Mucosa of descending colon (tissue), 3 donors: ENCODE measurements around the gene RAE1. TPM values are rescaled to one million over a fixed set of nuclear protein-coding genes. Genes with fewer than 3 reads are reported as not detected.

ENCODE experiments used
- ATAC-seq: fragments of 200-7000 bp; cut with Tn5 transposase; one replicate; pipeline ENCODE4 v1.9.1; 2020; ENCODE audit warnings: mild to moderate bottlenecking, moderate library complexity
- DNase-seq, 3 donors: peaks; one replicate each; pipeline ENCODE4 v3.0.0-alpha.2; 2020
- H3K36me3 ChIP-seq: fragments of 200-600 bp; one replicate; pipeline ENCODE4 v1.8.0; 2021; ENCODE audit warnings: low read depth, mild to moderate bottlenecking
- H3K4me1 ChIP-seq: fragments of 200-600 bp; one replicate; pipeline ENCODE4 v1.8.0; 2021; ENCODE audit warnings: low read depth, mild to moderate bottlenecking
- H3K4me3 ChIP-seq: fragments of 200-600 bp; one replicate; pipeline ENCODE4 v1.8.0; 2021; ENCODE audit warnings: mild to moderate bottlenecking
- H3K9me3 ChIP-seq: fragments of 200-600 bp; one replicate; pipeline ENCODE4 v1.8.0; 2021; ENCODE audit warnings: mild to moderate bottlenecking
- intact Hi-C, 2 donors: fragments of 100-400 bp; cut with DNase I in 1 of 2; cut with micrococcal nuclease in 1 of 2; formaldehyde crosslinking; loops; one replicate each; pipeline versions ENCODE4 v1.11.0 to v1.11.1; 2022; cut with DNase I, micrococcal nuclease
- total RNA-seq, 3 donors: library from RNA; stranded (reverse); fragmentation: NEBNext Ultra II Directional in 2 of 3; extraction: Animal tissue kit (Norgen Biotek cat#: 25700) in 2 of 3; gene quantifications; one replicate each; pipeline versions ENCODE4 v1.2.1 to v1.2.4, GENCODE V29; 2021 to 2023
- TF ChIP-seq, protein P1 (sequence below): fragments of 200-600 bp; IDR thresholded peaks from one replicate; pipeline ENCODE4 v1.8.0; 2022; ENCODE audit warnings: antibody characterized with exemption, mild to moderate bottlenecking
- donor health status: DM: no; HTN: no; CAD: no; lungs with moderate emphysema.
- donor health status: DM: no; HTN: no; CAD: no.
- donor health status: DM: no; HTN: yes; CAD: no.

RAE1 gene
- total RNA-seq, 3 donors from 2014 or later: 17.6 to 21.0 (median 19.9) TPM

DNA sequence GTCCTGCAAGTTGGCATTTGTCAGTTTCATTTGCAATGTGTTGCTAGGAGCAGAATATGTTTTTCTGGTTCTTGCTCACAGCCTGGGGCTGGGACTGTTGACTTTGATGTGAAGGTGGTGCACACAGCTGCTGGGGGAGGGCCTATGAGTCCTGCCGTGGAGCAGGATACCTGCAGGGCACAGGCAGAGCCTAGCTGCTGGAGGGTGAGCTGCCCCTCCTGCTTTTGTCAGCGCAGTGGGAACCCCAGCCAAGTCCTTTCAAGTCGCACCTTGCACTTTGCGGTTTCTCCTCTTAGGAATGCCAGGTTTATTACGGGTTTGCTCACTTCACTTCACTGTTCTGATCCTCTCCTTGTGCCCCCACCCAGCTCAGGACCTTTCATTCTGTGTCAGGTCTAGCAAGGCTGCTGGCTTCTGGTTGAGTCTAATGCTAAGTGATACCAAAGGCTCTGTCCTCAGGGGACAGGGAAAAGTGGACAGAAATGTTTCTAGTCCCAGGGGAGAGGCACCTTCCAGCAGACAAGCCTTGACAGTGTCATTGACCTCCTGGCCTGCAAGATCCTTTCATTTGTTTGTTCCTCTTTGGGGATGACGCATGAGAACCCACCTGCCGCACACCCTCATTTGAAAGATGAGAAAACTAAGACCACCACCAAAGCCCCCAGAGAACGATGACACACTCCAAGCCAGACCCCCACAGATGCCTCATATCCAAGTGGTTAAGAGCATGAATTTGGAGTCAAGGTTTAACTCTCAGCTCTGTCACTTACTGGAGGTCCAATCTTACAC is 24.2 kb upstream of the RAE1 start:
- Histone ChIP-seq H3K36me3 (no peaks in the 10 kb centered on the region), H3K9me3 (no peaks in the 10 kb centered on the region), H3K4me1 (peaks cover 5% of the 10 kb centered on the region), H3K4me3 (no peak overlapping the region)
- DNase-seq: peak; percentile 34 to 73 (median 52)
- intact Hi-C loops: no loop called here
- TF ChIP-seq, protein P1, sequence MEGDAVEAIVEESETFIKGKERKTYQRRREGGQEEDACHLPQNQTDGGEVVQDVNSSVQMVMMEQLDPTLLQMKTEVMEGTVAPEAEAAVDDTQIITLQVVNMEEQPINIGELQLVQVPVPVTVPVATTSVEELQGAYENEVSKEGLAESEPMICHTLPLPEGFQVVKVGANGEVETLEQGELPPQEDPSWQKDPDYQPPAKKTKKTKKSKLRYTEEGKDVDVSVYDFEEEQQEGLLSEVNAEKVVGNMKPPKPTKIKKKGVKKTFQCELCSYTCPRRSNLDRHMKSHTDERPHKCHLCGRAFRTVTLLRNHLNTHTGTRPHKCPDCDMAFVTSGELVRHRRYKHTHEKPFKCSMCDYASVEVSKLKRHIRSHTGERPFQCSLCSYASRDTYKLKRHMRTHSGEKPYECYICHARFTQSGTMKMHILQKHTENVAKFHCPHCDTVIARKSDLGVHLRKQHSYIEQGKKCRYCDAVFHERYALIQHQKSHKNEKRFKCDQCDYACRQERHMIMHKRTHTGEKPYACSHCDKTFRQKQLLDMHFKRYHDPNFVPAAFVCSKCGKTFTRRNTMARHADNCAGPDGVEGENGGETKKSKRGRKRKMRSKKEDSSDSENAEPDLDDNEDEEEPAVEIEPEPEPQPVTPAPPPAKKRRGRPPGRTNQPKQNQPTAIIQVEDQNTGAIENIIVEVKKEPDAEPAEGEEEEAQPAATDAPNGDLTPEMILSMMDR: no peak
- ATAC-seq: peak; percentile 93

DNA sequence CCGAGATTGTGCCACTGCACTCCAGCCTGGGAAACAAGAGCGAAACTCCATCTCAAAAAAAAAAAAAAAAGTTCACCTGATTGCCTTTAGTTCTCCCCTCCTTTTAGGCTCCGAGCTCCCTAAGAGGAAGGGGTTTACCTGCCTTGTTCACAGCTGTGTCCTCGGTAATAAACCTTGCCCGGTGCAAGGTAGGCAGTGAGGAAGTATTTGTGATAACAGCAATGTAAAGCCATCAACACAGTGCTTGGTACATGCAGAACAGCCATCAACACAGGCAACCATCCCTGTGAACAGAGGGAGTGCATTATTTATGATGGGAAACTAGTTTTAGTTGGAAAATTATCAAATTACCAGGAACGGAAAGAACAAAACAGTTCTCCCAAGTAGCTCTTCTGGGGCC is 23.2 kb upstream of the RAE1 start:
- Histone ChIP-seq H3K4me3 (no peak overlapping the region), H3K36me3 (no peaks in the 10 kb centered on the region), H3K4me1 (peaks cover 5% of the 10 kb centered on the region), H3K9me3 (no peaks in the 10 kb centered on the region)
- DNase-seq (no peak), ATAC-seq (no peak)
- intact Hi-C loops: no loop called here
- TF ChIP-seq, protein P1: no peak

DNA sequence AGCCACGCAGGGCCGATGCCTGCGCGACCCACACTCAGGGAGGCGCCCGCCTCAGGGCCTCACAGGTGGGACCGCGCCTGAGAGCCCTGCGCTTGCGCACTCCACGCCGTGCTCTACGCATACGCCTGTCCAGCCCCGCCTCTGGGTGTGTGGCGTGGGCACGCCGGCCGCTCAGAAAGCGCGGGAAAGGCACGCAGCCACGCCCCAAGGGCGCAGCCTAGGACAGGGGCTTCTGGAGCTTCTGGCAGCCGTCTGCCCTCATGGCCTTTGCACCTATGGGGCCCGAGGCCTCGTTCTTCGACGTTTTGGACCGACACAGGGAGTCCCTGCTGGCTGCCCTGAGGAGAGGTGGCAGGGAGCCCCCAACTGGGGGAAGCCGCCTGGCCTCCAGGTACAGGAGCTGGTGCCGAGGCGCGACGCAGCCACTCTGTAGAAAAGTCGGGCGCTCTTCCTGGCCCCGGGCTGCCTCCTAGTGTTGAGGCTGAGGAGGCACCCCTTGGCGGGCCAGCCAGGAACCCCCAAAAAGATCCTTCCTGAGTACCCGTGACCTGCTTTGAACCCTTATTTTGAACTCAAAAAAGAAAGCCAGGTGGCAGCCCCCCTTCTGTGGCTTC is 21.3 kb upstream of the RAE1 start, which contains the start of gene SPO11:
SPO11 (plus strand) TSS at position 196 of the 614 bp plus-strand sequence; CDS start at position 261, 65 bp downstream.
- Histone ChIP-seq H3K9me3 (no peaks in the 10 kb centered on the region), H3K4me3 (no peak within 1 kb of the TSS), H3K36me3 (no peaks in the 10 kb centered on the region), H3K4me1 (peaks cover 5% of the 10 kb centered on the region)
- ATAC-seq: no peak
- DNase-seq: no peak
- TF ChIP-seq, protein P1: no peak
- intact Hi-C loops: no loop called here

DNA sequence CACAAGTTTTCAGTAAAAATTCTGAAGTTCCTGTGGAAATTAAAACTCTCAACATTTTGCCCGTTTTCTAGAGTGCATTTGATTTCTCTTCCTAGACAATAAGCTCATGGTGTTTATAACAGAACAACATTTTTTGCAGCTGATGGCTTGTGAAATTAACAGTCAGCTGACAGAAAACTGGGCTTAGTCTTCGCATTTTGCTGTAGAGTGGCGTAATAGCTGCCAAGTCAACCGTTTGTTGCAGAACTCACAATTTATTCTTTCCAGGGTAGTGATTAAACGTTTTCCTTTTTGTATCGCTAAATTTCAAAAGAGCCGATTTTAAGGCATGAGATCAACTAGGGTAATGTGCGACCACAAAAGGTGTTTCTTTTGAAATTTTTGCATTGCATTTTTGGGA is 20.1 kb upstream of the RAE1 start:
- Histone ChIP-seq H3K4me1 (peaks cover 5% of the 10 kb centered on the region), H3K9me3 (no peaks in the 10 kb centered on the region), H3K4me3 (no peak overlapping the region), H3K36me3 (no peaks in the 10 kb centered on the region)
- ATAC-seq (no peak), DNase-seq (no peak)
- TF ChIP-seq, protein P1: no peak
- intact Hi-C loops: no loop called here

DNA sequence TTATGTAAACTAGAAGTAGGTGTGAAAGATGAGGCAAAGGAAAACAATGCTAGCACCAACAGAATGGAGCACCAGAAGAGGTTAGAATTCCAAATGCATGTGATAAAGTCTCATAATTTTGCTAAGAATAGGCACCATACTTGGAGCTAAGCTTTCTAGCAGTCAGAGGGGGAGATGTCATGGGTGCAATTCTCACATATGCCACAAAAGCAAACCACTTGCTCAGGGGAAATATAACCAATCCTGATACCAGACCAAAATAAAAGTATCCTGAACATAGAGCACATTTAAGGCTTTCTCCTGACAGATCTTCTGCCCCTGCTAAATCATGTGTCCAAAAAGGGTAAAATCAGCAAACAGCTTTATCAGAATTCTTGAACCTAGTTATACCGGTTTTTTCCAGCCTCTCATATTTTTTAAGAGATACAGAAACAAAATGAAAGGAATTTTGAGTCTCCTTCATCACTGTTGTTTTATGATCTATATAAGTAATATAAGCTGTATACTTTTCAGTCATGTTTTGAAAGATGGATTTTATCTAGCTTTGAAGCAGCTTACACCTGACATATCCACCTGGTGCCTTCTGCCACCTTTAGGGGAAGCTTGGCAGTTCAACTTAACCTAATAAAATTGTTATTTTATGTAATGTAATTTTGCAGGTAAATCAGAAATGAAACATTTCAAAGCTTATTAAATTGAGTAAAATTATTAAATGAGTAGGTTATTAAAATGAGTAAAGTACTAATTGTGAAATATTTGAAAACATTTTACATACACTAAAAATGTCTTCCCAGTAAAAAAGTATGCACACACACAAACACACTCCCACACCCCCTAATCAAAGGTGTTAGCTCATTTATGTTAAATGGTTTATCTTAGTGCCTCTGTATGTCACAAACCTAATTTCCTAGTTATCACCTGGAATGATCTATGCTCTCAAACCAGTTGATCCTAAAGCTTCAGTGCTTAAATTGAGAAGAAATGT is 18.7 kb upstream of the RAE1 start:
- no peaks in the 10 kb centered on the region for H3K36me3 ChIP-seq
- no peak overlapping the region for H3K4me3 ChIP-seq
- no peaks in the 10 kb centered on the region for H3K4me1 ChIP-seq
- TF ChIP-seq, protein P1: no peak
- intact Hi-C loops: no loop called here
- no peak for DNase-seq
- ATAC-seq: no peak
- H3K9me3 ChIP-seq: no peaks in the 10 kb centered on the region
